K562 (cell line): ENCODE results near the gene LTBR. TPM values are rescaled to one million over a fixed set of nuclear protein-coding genes. Genes with fewer than 3 reads are reported as not detected.
A peak's percentile ranks its signal among the peaks of the same experiment; 100 is the strongest.

Source experiments
- ATAC-seq: fragments of 200-7000 bp; cut with Tn5 transposase; 3 replicates; pipeline ENCODE4 v1.9.1; 2020; ENCODE audit warnings: moderate library complexity
- BruUV-seq: library from RNA; stranded (reverse); fragments of 400-500 nt; replicated peaks from 2 replicates; lab custom pipeline; 2021; lab: Mats Ljungman, UMichigan
- CTCF ChIA-PET: fragments of 300-600 bp; formaldehyde crosslinking; extraction: SDS; loops from one replicate; lab custom pipeline; 2021; ENCODE audit warnings: low intra/inter-chr PET ratio; lab: Yijun Ruan, JAX
- POLR2A ChIA-PET: fragments of 300-600, 350-650 bp; sonication (Branson Sonifier 250); formaldehyde crosslinking; extraction: SDS; loops from one replicate; lab custom pipeline; 2021; ENCODE audit warnings: antibody characterized with exemption, inconsistent platforms; lab: Yijun Ruan, JAX
- DNase-seq, 4 experiments: peaks; one replicate each; pipeline versions ENCODE4 v3.0.0 to v3.0.0-alpha.2; 2011 to 2018; ENCODE audit warnings: low spot score in 3 of 4, mixed read lengths in 3 of 4; ENCODE audit errors: extremely low read depth in 1 of 4
- FAIRE-seq: peaks from 2 replicates; lab custom pipeline; 2011; peaks lifted over from hg19 to GRCh38; lab: Jason Lieb, UNC
- H2AFZ ChIP-seq: 2 replicates; pipeline ENCODE4 v1.6.0; 2011; ENCODE audit warnings: low read depth, low read length, control low read depth, inconsistent platforms
- H3K27ac ChIP-seq: fragments of 200-600 bp; 3 replicates; pipeline ENCODE4 v1.8.0; 2011; ENCODE audit warnings: low read depth, mild to moderate bottlenecking, control low read depth, inconsistent platforms, low read length, moderate library complexity, mixed read lengths; ENCODE audit errors: extremely low read depth
- H3K27me3 ChIP-seq, 2 experiments: fragments of 300-600 bp in 1 of 2; 2 replicates in 1 of 2; 3 replicates in 1 of 2; pipeline versions ENCODE4 v1.6.0 to v1.8.0; 2011; ENCODE audit warnings: inconsistent platforms in 2 of 2, low read length in 2 of 2, mild to moderate bottlenecking in 1 of 2, mixed read lengths in 1 of 2, moderate library complexity in 1 of 2; ENCODE audit not compliant: control insufficient read depth in 2 of 2, insufficient read depth in 2 of 2
- H3K36me3 ChIP-seq: fragments of 300-600 bp; 3 replicates; pipeline ENCODE4 v1.8.0; 2011; ENCODE audit warnings: mild to moderate bottlenecking, low read length, inconsistent platforms; ENCODE audit not compliant: control insufficient read depth, insufficient read depth
- H3K4me1 ChIP-seq, 2 experiments: fragments of 200-600 bp in 1 of 2; replicated peaks in 1 of 2; 2 replicates in 1 of 2; 3 replicates in 1 of 2; pipeline versions ENCODE4 v1.5.1 to v1.8.0; 2011; ENCODE audit warnings: inconsistent platforms in 2 of 2, low read length in 2 of 2, mild to moderate bottlenecking in 1 of 2, mixed read lengths in 1 of 2, moderate library complexity in 1 of 2; ENCODE audit not compliant: control insufficient read depth in 2 of 2, insufficient read depth in 2 of 2
- H3K4me2 ChIP-seq: 2 replicates; pipeline ENCODE4 v1.6.1; 2011; ENCODE audit warnings: low read length, control low read depth, inconsistent platforms, mixed read lengths; ENCODE audit not compliant: insufficient read depth
- H3K4me3 ChIP-seq: fragments of 200-600 bp; sonication (generic), shearing (Covaris generic); 2 replicates; pipeline ENCODE4 v1.5.1; 2016; ENCODE audit warnings: control low read depth, inconsistent platforms
- H3K79me2 ChIP-seq: fragments of 200-600 bp; 3 replicates; pipeline ENCODE4 v1.8.0; 2011; ENCODE audit warnings: low read length, inconsistent platforms; ENCODE audit not compliant: control insufficient read depth, insufficient read depth
- H3K9ac ChIP-seq, 2 experiments: 2 replicates each; pipeline versions ENCODE4 v1.6.0 to v1.6.1; 2011; ENCODE audit warnings: low read depth in 2 of 2, low read length in 2 of 2, control low read depth in 1 of 2, inconsistent platforms in 1 of 2, mild to moderate bottlenecking in 1 of 2, mixed read lengths in 1 of 2; ENCODE audit not compliant: insufficient read depth in 1 of 2
- H3K9me1 ChIP-seq: one replicate; pipeline ENCODE4 v1.6.0; 2011; ENCODE audit warnings: inconsistent platforms, mild to moderate bottlenecking, low read length, moderate library complexity; ENCODE audit not compliant: control insufficient read depth, insufficient read depth
- H3K9me3 ChIP-seq: replicated peaks from 2 replicates; pipeline ENCODE4 v1.5.1; 2011; ENCODE audit warnings: low read depth, low read length, inconsistent platforms; ENCODE audit not compliant: control insufficient read depth, insufficient read depth
- H4K20me1 ChIP-seq: replicated peaks from 2 replicates; pipeline ENCODE4 v1.6.1; 2011; ENCODE audit warnings: low read length, inconsistent platforms, mixed read lengths; ENCODE audit not compliant: control insufficient read depth, insufficient read depth
- ARID4B ChIP-seq: sonication (generic); formaldehyde crosslinking; IDR thresholded peaks from 2 replicates; pipeline ENCODE4 v1.8.0; 2022; ENCODE audit warnings: mild to moderate bottlenecking, missing genetic modification reagents
- MGA ChIP-seq: fragments of 450-650 bp; IDR thresholded peaks from 2 replicates; pipeline ENCODE4 v1.6.1; 2016; ENCODE audit warnings: mild to moderate bottlenecking, moderate library complexity
- NR1H2 ChIP-seq: sonication (generic); formaldehyde crosslinking; IDR thresholded peaks from 2 replicates; pipeline ENCODE4 v1.4.0; 2020; ENCODE audit warnings: mild to moderate bottlenecking, missing genetic modification reagents
- WGBS: fragments of 100-300 bp; shearing (Covaris generic); methylation state at CpG from one replicate; pipeline ENCODE4 v1.1.6; 2016; ENCODE audit warnings: low coverage, mixed read lengths; ENCODE audit not compliant: insufficient coverage; ENCODE audit errors: missing lambda C conversion rate; 5-methylcytosine and 5-hydroxymethylcytosine counted together
- in situ Hi-C: fragments of 300-500 bp; cut with MboI; formaldehyde crosslinking; loops from 4 replicates; pipeline ENCODE4 v1.15.0; 2018; ENCODE audit warnings: inconsistent platforms, mixed read lengths
- intact Hi-C: fragments of 100-400 bp; cut with micrococcal nuclease; formaldehyde crosslinking; loops from 2 replicates; pipeline ENCODE4 v1.14.2; 2022
- polyA plus RNA-seq, 8 experiments: library from polyadenylated mRNA; depleted of rRNA in 4 of 8; stranded (reverse) in 5 of 8; unstranded in 3 of 8; fragments of >200 nt; fragmentation: Nextera tagmentation in 2 of 8; fragmentation: Illumina TruSeq in 1 of 8; extraction: Ambion mirVana in 2 of 8; extraction: Trizol in 1 of 8; gene quantifications; 2 replicates each; pipeline versions ENCODE4 v1.2.1 to v1.2.3, GENCODE V29; 2011 to 2014; ENCODE audit warnings: inconsistent platforms in 1 of 8, missing spikeins in 1 of 8
- total RNA-seq, 7 experiments: library from RNA; depleted of rRNA in 6 of 7; stranded (reverse); fragments of >200 nt in 6 of 7; fragmentation: Illumina TruSeq in 2 of 7; extraction: Trizol in 2 of 7; gene quantifications; 2 replicates each; pipeline versions ENCODE4 v1.2.1 to v1.2.3, GENCODE V29; 2011 to 2021; ENCODE audit warnings: low replicate concordance in 1 of 7

The LTBR gene
- total and polyA plus RNA-seq, 9 of the 15 experiments (the other 6 are each of a cell fraction or from before 2014, with no cell fraction given) = 0.96 to 69.0 (median 35.3) TPM

- intact Hi-C loops (no loop called here), in situ Hi-C loops (no loop called here)
- 8% methylated on average over 30 of the region's 36 CpGs for WGBS
- ATAC-seq = peak; percentile 57
- peak; percentile 48 for FAIRE-seq
- BruUV-seq = TSS peak; percentile 37
- H3K9me1 ChIP-seq = no peaks in the 10 kb centered on the region
- no peaks in the 10 kb centered on the region for H4K20me1 ChIP-seq
- peaks cover 46% of the 10 kb centered on the region for H3K36me3 ChIP-seq
- H3K9me3 ChIP-seq = no peaks in the 10 kb centered on the region
- peak overlapping the region; percentile 94 for H3K27ac ChIP-seq
- no peaks in the 10 kb centered on the region for H3K27me3 ChIP-seq
- peaks cover 29% of the 10 kb centered on the region for H3K79me2 ChIP-seq
- ChIA-PET CTCF (no interaction called here), POLR2A (interaction anchor here (0.6 to 3.8 kb wide), 6 partner anchors 8 to 58 kb away, joined by 3 to 15 read pairs (median 4); partner anchors contain the start of gene SCNN1A)
- H2AFZ ChIP-seq = peak overlapping the region; percentile 91
- H3K4me1 ChIP-seq = peaks cover 10 to 40% of the 10 kb centered on the region in 2 experiments; a peak in 4 of 5 replicates
- H3K9ac ChIP-seq = peak overlapping the region; percentile 93 to 99
- peak overlapping the region; percentile 93 for H3K4me2 ChIP-seq
- peak; percentile 40 to 66 (median 54) for DNase-seq
- peak overlapping the region; percentile 74 for H3K4me3 ChIP-seq
- TF ChIP-seq NR1H2 (CRISPR knock-in tag) = peak; percentile 58; the same call in 1 of the 2 replicates
- 0 out of 2 replicates have a peak, but pooled peaks have one; percentile 42 for TF ChIP-seq ARID4B (CRISPR knock-in tag)
- TF ChIP-seq MGA = peak; percentile 50
These were observed 806 bp downstream of the LTBR start for GRCh38 chr12:6384499-6385436.
